ENCODE data around the gene TMEM259. TPM values are rescaled to one million over a fixed set of nuclear protein-coding genes. Genes with fewer than 3 reads are reported as not detected.

TMEM259 gene
- total RNA-seq, 1 donor from 2014 or later, result 232 TPM

- DNase-seq (ENCODE audit: low spot score in 2 of 2, unreplicated experiment in 2 of 2), result no peak
- Mint-ChIP-seq H3K27me3 (ENCODE audit: low read depth) (peaks cover 23% of the 10 kb centered on the region), H3K9me3 (no peaks in the 10 kb centered on the region), H3K36me3 (peaks cover 10% of the 10 kb centered on the region), H3K27ac (no peak overlapping the region), H3K4me3 (no peak overlapping the region), H3K4me1 (peaks cover 6% of the 10 kb centered on the region)
- TF ChIP-seq, protein P1, sequence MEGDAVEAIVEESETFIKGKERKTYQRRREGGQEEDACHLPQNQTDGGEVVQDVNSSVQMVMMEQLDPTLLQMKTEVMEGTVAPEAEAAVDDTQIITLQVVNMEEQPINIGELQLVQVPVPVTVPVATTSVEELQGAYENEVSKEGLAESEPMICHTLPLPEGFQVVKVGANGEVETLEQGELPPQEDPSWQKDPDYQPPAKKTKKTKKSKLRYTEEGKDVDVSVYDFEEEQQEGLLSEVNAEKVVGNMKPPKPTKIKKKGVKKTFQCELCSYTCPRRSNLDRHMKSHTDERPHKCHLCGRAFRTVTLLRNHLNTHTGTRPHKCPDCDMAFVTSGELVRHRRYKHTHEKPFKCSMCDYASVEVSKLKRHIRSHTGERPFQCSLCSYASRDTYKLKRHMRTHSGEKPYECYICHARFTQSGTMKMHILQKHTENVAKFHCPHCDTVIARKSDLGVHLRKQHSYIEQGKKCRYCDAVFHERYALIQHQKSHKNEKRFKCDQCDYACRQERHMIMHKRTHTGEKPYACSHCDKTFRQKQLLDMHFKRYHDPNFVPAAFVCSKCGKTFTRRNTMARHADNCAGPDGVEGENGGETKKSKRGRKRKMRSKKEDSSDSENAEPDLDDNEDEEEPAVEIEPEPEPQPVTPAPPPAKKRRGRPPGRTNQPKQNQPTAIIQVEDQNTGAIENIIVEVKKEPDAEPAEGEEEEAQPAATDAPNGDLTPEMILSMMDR (IDR thresholded peaks at IDR 0.05; ENCODE audit: unreplicated experiment), result no peak
Observed at GRCh38 chr19:992670-993055, 28.3 kb downstream of the TMEM259 start.

DNA sequence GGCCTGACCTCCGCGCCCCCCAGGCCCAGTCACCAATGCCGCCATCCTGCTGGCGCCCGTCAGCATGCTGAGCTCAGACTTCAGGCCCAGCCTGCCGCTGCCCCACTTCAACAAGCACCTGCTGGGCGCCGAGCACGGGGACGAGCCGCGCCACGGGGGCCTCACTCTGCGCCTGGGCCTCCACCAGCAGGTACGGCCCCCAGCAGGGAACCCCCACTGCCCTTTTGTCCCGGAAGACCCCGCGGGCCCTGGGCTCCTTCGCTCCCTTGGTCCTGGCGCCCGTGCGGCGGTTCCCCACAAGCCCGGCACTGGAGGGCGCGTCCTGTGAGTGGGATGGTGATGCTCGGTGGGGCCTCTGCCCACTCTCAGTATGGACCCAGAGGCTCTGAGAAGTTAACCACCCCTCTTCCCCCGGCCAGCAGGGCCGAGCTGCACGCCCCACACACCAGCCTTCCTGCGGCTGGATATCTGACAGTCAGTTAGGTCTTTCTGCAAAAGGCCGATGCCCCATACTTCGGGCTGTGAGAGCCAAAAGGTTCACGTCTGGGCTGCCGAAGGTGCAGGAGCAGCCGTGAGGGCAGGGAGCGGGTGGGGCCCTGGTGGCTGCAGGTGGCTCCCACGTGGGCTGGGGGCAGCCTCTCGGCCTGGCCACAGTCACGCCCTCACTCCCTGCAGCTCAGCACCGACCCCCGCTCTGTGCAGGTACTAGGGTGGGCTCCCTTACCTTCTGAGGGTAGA lies 28.8 kb downstream of the TMEM259 start:
- no peak for DNase-seq (ENCODE audit: low spot score in 2 of 2, unreplicated experiment in 2 of 2)
- H3K27ac Mint-ChIP-seq, result no peak overlapping the region
- TF ChIP-seq, protein P1 (IDR thresholded peaks at IDR 0.05; ENCODE audit: unreplicated experiment), result no peak
- peaks cover 10% of the 10 kb centered on the region for H3K36me3 Mint-ChIP-seq
- peaks cover 6% of the 10 kb centered on the region for H3K4me1 Mint-ChIP-seq
- no peak overlapping the region for H3K4me3 Mint-ChIP-seq
- peaks cover 17% of the 10 kb centered on the region for H3K27me3 Mint-ChIP-seq (ENCODE audit: low read depth)
- H3K9me3 Mint-ChIP-seq, result no peaks in the 10 kb centered on the region

- peak in 1 of 2 experiments; percentile 21 for DNase-seq (ENCODE audit: low spot score in 2 of 2, unreplicated experiment in 2 of 2)
- Mint-ChIP-seq H3K4me3 (no peak overlapping the region), H3K9me3 (no peaks in the 10 kb centered on the region), H3K27ac (no peak overlapping the region), H3K36me3 (peaks cover 15% of the 10 kb centered on the region), H3K27me3 (ENCODE audit: low read depth) (peaks cover 9% of the 10 kb centered on the region), H3K4me1 (peaks cover 2% of the 10 kb centered on the region)
- TF ChIP-seq, protein P1 (IDR thresholded peaks at IDR 0.05; ENCODE audit: unreplicated experiment), result no peak
Observed at GRCh38 chr19:991174-991931, 29.6 kb downstream of the TMEM259 start.

DNA sequence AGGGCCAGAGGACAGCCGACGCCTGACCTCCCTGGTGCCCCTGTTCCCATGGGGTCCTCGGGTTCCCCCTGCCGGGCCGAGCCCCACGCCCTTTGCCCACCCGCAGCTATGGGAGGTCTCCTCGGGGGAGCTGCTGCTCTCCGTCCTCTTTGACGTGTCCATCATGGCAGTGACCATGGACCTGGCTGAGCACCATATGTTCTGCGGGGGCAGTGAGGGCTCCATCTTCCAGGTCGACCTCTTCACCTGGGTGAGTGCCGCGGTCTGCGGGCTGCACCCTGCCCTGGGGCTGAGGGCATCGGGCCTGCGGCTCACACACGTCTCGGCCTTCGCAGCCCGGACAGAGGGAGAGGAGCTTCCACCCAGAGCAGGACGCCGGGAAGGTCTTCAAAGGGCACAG lies 30.2 kb downstream of the TMEM259 start:
- Mint-ChIP-seq H3K27me3 (ENCODE audit: low read depth) (peaks cover 4% of the 10 kb centered on the region), H3K27ac (no peak overlapping the region), H3K4me1 (no peaks in the 10 kb centered on the region), H3K4me3 (no peak overlapping the region), H3K9me3 (no peaks in the 10 kb centered on the region), H3K36me3 (peaks cover 15% of the 10 kb centered on the region)
- TF ChIP-seq, protein P1 (IDR thresholded peaks at IDR 0.05; ENCODE audit: unreplicated experiment), result no peak
- DNase-seq (ENCODE audit: low spot score in 2 of 2, unreplicated experiment in 2 of 2), result no peak

GRCh38 chr19:990119-990571 lies 30.8 kb downstream of the TMEM259 start:
- TF ChIP-seq, protein P1 (IDR thresholded peaks at IDR 0.05; ENCODE audit: unreplicated experiment), result no peak
- no peaks in the 10 kb centered on the region for H3K4me1 Mint-ChIP-seq
- no peak overlapping the region for H3K27ac Mint-ChIP-seq
- peaks cover 15% of the 10 kb centered on the region for H3K36me3 Mint-ChIP-seq
- no peaks in the 10 kb centered on the region for H3K9me3 Mint-ChIP-seq
- no peaks in the 10 kb centered on the region for H3K27me3 Mint-ChIP-seq (ENCODE audit: low read depth)
- no peak overlapping the region for H3K4me3 Mint-ChIP-seq
- peak in 1 of 2 experiments; percentile 21 for DNase-seq (ENCODE audit: low spot score in 2 of 2, unreplicated experiment in 2 of 2)

All from mesothelial cell of epicardium (in vitro differentiated cells).